GM21423 (cell line): ENCODE results near the gene DUS3L.
A peak's percentile ranks its signal among the peaks of the same experiment; 100 is the strongest.

ENCODE experiments used
- ATAC-seq: cut with Tn5 transposase; IDR thresholded peaks from one replicate; pipeline ENCODE4 v1.9.1; 2021; ENCODE audit warnings: mild to moderate bottlenecking, moderate library complexity; ENCODE audit not compliant: unreplicated experiment

DUS3L gene

GRCh38 chr19:5790559-5791520, at the start of gene DUS3L:
Gene DUS3L (minus strand): TSS chr19:5791163. CDS start chr19:5791141, 22 bp downstream.
- peak; percentile 86 for ATAC-seq

GRCh38 chr19:5839065-5840017, 48.4 kb upstream of the DUS3L start, which contains the start of gene FUT6:
Gene FUT6 (minus strand): TSS chr19:5839702. CDS start chr19:5832567, 7,135 bp downstream.
- ATAC-seq, result no peak

GRCh38 chr19:5838353-5839064, 47.5 kb upstream of the DUS3L start:
- no peak for ATAC-seq

GRCh38 chr19:5837761-5838352, 46.9 kb upstream of the DUS3L start:
- ATAC-seq, result no peak

- ATAC-seq, result no peak
Measured at GRCh38 chr19:5832527-5833216, 41.7 kb upstream of the DUS3L start.

- ATAC-seq, result no peak
Measured at GRCh38 chr19:5832061-5832460, 41.1 kb upstream of the DUS3L start.

- no peak for ATAC-seq
Measured at GRCh38 chr19:5831159-5831558, 40.2 kb upstream of the DUS3L start.

- no peak for ATAC-seq
Measured at GRCh38 chr19:5829567-5830310, 38.8 kb upstream of the DUS3L start.

GRCh38 chr19:5828661-5829566, 38.0 kb upstream of the DUS3L start:
- ATAC-seq, result no peak

GRCh38 chr19:5827891-5828660, 37.1 kb upstream of the DUS3L start:
- peak; percentile 66 for ATAC-seq

- ATAC-seq, result no peak
Measured at GRCh38 chr19:5827342-5827890, 36.5 kb upstream of the DUS3L start.

GRCh38 chr19:5826531-5827341, 35.8 kb upstream of the DUS3L start:
- no peak for ATAC-seq

- no peak for ATAC-seq
Measured at GRCh38 chr19:5825178-5825577, 34.2 kb upstream of the DUS3L start.

- ATAC-seq, result no peak
Measured at GRCh38 chr19:5824751-5825150, 33.8 kb upstream of the DUS3L start.

GRCh38 chr19:5823579-5824281, 32.8 kb upstream of the DUS3L start:
- ATAC-seq, result no peak
